HG03457 (cell line): ENCODE measurements around the gene LRCOL1.

Source experiments
- ATAC-seq: cut with Tn5 transposase; IDR thresholded peaks from one replicate; pipeline ENCODE4 v1.9.1; 2021; ENCODE audit warnings: moderate number of reproducible peaks; ENCODE audit not compliant: unreplicated experiment

Gene LRCOL1

GRCh38 chr12:132569856-132570480, 40.4 kb downstream of the LRCOL1 start:
- no peak for ATAC-seq

GRCh38 chr12:132568826-132569480, 41.4 kb downstream of the LRCOL1 start:
- no peak for ATAC-seq

GRCh38 chr12:132568301-132568700, 42.1 kb downstream of the LRCOL1 start:
- no peak for ATAC-seq

- no peak for ATAC-seq
Observed at GRCh38 chr12:132566516-132567131, 43.8 kb downstream of the LRCOL1 start.

GRCh38 chr12:132565365-132565764, 45.0 kb downstream of the LRCOL1 start:
- ATAC-seq, result no peak

- ATAC-seq, result no peak
Observed at GRCh38 chr12:132563911-132564310, 46.5 kb downstream of the LRCOL1 start.

- ATAC-seq, result no peak
Observed at GRCh38 chr12:132562489-132563021, 47.8 kb downstream of the LRCOL1 start.

GRCh38 chr12:132561427-132562156, 48.8 kb downstream of the LRCOL1 start:
- no peak for ATAC-seq

- no peak for ATAC-seq
Observed at GRCh38 chr12:132560614-132561426, 49.6 kb downstream of the LRCOL1 start.

GRCh38 chr12:132560364-132560613, 50.1 kb downstream of the LRCOL1 start:
- no peak for ATAC-seq

GRCh38 chr12:132559652-132560363, 50.6 kb downstream of the LRCOL1 start:
- ATAC-seq, result no peak

- ATAC-seq, result no peak
Observed at GRCh38 chr12:132558861-132559623, 51.3 kb downstream of the LRCOL1 start.

- no peak for ATAC-seq
Observed at GRCh38 chr12:132558042-132558856, 52.1 kb downstream of the LRCOL1 start.

- no peak for ATAC-seq
Observed at GRCh38 chr12:132557291-132558015, 52.9 kb downstream of the LRCOL1 start.

- ATAC-seq, result no peak
Observed at GRCh38 chr12:132556801-132557200, 53.6 kb downstream of the LRCOL1 start.

- ATAC-seq, result no peak
Observed at GRCh38 chr12:132556216-132556615, 54.2 kb downstream of the LRCOL1 start.

GRCh38 chr12:132555686-132556085, 54.7 kb downstream of the LRCOL1 start:
- no peak for ATAC-seq
